HG02852 (cell line): ENCODE results near the gene IQCC.

ENCODE experiments used
- ATAC-seq: cut with Tn5 transposase; IDR thresholded peaks from one replicate; pipeline ENCODE4 v1.9.1; 2021; ENCODE audit warnings: mild to moderate bottlenecking, moderate library complexity; ENCODE audit not compliant: unreplicated experiment

IQCC gene

DNA sequence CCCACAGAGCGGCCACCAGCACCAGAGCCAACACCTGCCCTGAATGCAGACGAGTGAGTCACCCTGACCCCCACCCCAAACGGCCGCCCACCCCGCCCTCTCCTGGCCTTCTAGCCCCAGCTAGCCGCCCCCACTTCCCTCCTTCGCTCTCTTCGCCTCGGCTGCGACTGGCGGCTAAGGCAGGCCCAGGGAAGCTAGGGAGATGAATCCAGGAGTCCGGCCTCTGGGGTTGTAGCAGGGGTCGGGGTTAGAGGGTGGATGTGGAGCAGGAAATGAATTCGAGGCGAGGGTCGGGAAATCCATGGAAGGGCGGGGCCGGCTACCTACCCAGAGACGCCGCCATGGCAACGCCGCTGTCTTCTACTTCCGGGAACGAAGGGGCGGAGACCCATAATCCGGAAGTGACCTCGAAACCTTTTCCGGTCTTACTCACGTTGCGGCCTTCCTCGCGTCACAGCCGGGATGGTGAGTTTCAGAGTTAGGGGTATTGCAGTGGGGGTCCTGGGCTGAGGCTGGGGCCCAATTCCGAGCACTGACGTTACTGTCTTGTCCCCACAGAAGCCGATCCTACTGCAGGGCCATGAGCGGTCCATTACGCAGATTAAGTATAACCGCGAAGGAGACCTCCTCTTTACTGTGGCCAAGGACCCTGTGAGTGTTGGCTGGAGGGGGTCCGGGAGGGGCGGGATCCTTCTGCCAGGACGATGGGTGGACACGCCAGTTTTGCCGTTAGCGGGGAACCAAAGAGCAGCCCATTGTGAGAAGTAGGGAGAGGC is 16.7 kb downstream of the IQCC start, which contains the start of the genes EIF3I and TMEM234:
Gene EIF3I (plus strand): TSS at position 428 of the 776 bp plus-strand sequence. CDS start 35 bp downstream, at position 463.
Gene TMEM234 (minus strand): TSS at position 374 of the 776 bp plus-strand sequence. CDS start 31 bp downstream, at position 343.
- peak; percentile 92 for ATAC-seq

DNA sequence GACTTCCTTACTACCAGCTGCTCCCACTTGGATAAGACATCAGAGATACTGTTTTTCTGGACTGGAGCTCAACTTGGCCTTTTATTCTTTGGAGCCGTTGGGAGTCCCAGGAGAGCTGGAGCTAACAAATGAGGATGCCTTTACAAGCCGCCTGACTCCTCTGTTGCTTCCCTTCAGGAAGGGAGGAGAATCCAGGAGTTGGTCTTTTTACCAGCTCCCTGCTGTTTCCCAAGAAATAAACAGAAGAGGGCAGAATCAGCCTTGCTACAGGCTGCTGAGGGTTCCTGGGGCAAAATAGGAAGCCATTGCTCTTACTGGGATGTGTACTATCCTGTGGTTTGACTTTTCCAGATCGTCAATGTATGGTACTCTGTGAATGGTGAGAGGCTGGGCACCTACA is 18.2 kb downstream of the IQCC start:
- no peak for ATAC-seq

DNA sequence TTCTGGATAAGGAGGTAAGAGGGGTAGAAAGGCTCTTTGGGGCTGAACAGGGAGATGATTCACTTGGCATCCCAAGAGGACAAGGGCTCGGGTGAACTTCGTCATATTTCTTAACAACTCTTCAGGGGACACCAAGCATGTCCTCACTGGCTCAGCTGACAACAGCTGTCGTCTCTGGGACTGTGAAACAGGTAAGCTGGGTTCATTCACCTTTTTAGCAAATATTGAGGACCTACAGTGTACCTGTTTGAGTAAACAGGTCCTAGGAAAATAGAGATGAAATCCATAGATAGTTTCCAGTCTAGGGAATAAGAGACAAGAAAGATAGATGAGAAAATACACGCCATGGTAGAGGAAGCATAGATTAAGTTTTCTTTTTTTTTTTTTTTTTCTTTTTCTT is 18.8 kb downstream of the IQCC start:
- no peak for ATAC-seq

DNA sequence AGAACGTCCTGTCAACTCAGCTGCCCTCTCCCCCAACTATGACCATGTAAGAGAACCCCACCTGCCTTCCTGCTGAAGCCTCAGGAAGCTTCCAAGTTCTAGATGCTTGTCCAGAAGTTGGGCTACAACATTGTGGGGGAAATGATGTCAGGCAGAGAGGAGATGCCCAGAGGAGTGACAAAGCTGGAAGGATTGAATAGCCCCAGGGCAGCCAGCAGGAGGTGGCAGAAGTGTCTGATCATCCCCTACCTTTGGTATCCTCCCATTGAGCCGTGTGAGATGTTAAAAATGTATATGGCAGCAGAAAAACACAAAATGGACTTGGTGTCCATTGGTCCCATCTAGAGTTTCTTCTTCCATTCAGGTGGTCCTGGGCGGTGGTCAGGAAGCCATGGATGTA is 23.3 kb downstream of the IQCC start:
- no peak for ATAC-seq

DNA sequence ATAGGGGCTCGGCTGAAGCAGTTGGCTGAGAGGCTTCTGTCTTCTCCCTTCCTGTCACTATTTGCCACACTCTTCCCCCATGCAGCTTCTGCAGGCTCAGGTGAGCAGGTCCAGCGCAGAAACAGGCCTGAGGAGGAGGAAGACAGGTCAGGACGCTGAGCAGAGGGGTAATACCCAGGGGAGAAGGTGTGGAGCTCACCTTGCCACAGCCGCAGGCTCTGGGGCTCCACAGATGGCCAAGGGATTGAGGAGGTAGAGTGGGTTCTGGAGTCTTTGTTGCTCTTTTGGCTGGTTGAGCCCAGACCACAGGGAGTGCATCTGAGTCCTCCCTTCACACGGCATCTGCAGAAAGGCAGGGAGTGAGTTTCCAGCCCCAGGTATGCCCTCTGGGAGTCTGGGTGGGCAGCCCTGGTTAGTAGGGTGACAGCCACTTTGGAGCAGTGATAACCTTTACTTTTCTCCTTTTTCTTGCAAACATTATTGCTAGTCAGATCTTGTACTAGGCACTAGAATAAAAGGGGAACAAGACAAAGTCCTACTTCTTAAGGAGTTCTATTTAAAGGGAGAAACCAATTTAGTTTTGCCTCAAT is 26.5 kb downstream of the IQCC start:
- no peak for ATAC-seq

DNA sequence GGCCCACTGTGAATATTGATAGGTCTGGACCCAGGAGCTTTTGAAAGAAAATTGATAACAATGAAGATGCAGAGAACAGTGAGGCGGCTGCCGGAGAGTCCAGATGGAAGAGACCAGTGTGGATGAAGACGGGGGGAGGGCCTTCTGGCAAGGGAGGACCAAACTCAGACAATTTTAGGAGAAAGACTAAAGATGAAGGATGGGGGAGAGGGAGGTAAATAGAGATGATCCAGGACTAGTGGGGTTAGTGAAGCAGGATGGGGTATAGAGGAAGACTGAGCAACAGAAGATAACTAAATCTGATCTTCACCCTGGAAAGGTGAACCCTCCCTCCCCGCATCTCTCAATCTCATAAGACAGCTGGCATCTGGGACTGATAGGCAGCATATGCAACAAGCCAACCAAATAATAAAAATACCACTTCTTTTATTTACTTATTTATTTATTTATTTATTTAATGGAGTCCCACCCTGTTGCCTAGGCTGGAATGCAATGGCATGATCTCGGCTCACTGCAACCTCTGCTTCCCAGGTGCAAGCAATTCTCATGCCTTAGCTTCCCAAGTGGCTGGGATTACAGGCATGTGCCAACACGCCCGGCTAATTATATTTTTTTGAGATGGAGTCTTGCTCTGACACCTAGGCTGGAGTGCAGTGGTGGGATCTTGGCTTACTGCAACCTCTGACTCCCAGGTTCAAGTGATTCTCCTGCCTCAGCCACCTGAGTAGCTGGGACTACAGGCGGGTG is 27.3 kb downstream of the IQCC start:
- ATAC-seq, result no peak

DNA sequence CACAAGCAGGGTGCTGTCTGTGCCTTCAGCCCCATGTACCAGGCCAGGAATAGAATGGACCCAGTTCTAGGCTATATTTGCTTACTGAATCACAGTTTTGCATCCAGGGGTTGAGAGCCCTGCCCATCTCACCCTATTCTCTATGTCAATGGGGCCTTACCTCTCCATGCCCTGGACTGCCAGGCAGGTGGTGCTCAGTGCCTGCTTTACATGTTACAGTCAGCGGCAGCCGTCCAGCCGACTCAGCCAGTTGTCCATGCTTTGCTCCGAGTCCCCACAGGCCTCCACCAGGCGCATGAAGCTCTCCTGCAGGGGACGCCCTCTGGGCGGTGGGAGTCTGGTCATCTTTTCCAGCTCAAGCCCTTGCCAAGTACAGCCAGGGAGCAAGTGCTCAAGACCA is 29.3 kb downstream of the IQCC start:
- no peak for ATAC-seq

DNA sequence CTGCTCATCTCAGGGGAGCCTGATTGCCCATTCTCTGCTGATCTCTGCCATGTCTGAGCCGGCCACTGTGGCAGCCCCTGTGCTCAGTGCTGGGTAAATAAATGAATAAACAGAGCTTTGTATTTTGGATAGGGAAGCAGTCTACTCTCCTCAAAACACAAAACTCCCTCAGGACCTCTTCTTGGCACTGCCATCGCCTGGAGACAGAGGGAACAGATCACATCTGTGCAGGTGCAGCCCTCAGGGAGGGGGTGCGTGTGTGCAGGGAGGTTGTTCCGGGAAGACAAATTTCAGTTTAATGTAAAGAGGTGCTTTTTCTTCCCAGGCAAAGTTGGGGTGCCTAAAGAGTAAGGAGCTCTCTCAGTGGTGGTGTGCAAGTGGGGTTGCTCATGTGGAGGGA is 33.9 kb downstream of the IQCC start:
- ATAC-seq, result no peak

DNA sequence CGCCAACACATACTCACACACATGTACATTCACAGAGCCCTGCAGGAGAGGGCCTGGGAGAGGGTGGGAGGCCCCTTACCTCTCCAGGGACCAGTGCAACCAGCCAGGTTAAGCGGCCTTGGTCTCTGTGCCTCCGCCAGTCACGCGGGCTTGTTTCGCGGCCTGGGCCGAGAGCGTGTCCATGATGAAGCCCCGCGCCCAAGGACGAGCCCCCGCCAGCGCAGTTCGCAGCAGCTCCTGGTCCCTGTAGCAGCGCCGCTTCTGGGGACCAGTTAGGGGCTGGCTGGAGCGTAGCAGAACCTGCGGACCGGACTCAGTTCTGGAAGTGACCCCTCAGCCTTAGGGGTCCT is 34.3 kb downstream of the IQCC start:
- no peak for ATAC-seq

DNA sequence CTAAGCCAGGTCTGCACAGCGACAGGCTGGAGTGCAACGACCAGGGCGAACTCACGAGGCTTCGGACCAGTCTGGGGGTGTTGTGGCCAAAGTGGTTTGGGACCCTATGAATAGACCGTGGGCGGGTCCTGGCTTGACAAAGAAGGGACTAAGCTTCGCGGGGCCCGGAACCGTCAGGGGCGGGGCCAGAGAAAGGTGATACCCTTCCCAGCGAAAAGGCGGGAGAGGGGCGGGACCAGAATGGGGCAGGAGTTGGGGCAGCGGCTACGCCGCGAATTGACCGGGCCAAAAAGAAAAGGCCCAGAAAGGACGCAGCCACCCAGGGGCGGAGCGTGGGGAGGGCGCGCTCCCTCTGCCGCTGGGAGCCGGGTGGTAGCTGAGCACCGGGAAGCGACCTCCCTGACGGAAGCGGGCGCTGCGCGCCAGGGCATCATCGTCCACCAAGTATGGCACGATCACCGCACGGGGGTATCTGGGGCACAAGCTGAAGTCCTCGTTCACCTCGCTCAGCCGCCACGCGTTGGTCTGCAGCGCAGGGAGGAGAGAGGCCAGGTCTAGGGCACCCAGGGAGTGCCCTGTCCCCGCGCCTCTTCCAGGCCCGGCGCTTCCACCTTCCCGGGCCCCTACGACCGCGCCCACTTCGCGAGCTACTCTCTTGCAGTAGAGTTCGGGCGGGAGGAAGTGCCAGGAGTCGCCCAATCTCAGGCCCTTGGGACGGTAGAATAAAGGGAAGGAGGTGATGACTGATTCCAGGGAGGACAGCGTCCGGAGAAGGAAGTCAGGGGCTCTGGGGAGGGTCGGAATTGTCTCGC is 34.9 kb downstream of the IQCC start:
- no peak for ATAC-seq

DNA sequence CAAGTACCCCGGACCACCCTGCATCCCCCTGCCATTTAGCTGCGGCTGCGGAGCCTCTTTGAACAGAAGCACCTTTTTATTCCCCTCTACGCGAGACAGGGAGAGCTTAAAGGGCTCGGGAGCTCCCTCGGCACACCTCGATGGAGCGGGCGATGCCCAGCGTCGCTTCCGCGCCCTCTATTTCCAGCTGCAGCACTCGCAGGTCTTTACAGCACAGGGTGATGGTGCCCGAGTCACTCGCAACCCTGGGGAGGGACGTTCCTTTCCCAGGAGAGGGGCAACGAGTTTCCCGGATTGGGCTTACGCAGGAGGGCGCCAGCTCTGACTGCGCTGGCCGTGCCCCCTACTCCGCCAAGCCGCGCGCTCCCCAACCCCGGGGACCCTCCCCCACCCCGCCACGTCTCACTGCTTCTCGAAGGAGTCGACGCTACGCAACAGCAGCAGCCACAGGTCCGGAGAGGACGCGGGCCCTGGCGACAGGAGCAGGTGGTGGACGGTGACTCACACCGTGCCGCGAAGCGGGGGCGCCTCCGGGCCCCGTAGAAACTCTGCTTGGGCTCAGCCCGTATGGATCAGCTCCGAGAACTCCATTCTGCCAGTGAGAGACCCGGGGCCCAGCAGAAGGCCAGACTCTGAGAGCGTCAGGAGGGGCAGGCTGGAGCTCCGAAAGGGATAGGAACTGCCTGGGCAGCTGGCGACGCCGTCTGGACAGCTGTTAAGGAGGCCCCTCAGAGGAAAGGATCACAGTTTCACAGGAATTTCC is 35.7 kb downstream of the IQCC start:
- no peak for ATAC-seq

DNA sequence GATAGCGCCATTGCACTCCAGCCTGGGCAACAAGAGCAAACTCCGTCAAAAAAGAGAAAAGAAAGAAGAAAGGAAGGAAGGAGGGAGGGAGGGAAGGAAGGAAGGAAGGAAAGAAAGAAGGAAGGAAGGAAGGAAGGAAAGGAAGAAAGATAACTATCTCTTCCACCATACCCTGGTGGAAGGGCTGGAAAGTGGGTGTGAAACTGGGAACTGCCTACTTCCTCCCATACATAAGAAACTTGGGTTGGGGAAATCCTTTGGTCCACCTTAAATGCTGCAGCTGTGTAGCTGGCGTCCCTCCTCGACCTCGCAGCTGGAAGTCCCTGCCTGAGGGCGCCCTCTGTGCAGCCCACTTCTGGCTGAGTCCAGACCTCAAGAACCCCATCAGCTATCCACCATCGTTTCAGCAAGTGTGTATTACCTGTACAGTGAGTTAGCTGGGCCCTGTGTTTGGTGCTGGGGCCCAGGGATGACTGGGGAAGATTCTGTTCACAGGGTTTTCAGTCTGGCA is 36.9 kb downstream of the IQCC start:
- no peak for ATAC-seq

DNA sequence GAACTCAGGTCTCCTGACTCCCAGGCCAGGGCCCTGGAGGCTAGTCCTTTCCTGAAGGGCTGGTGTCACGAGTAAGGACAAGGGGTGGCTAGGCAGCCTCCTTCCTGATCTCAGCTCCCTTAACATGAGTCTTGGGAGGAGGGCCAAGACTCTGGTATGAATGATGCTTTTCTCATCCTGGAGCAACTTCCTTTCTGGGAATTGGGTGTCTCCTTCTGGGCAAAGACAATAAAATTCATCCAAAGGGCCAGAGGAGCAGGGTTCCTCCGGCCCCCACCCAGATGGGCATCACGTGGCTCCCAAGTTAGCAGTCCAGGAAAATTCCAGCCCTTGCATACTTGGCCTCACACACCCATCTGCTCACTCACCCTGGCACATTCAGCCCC is 41.4 kb downstream of the IQCC start, which contains the start of gene FAM167B:
Gene FAM167B (plus strand): TSS at position 335 of the 386 bp plus-strand sequence. CDS start 200 bp downstream, outside the sequence.
- ATAC-seq, result no peak

DNA sequence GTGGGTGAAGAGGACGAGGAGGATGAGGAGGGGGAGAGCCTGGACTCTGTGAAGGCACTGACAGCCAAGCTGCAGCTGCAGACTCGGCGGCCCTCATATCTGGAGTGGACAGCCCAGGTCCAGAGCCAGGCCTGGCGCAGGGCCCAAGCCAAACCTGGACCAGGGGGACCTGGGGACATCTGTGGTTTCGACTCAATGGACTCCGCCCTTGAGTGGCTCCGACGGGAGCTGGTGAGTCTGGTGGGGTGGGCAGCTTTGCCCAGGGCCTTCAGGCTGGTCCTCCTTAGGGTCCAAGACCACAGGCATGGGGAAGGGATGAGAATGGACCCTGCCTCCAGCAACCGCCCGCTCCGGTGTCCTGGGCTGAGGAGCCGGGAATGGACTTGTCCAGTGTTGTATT is 42.0 kb downstream of the IQCC start:
- ATAC-seq, result no peak

DNA sequence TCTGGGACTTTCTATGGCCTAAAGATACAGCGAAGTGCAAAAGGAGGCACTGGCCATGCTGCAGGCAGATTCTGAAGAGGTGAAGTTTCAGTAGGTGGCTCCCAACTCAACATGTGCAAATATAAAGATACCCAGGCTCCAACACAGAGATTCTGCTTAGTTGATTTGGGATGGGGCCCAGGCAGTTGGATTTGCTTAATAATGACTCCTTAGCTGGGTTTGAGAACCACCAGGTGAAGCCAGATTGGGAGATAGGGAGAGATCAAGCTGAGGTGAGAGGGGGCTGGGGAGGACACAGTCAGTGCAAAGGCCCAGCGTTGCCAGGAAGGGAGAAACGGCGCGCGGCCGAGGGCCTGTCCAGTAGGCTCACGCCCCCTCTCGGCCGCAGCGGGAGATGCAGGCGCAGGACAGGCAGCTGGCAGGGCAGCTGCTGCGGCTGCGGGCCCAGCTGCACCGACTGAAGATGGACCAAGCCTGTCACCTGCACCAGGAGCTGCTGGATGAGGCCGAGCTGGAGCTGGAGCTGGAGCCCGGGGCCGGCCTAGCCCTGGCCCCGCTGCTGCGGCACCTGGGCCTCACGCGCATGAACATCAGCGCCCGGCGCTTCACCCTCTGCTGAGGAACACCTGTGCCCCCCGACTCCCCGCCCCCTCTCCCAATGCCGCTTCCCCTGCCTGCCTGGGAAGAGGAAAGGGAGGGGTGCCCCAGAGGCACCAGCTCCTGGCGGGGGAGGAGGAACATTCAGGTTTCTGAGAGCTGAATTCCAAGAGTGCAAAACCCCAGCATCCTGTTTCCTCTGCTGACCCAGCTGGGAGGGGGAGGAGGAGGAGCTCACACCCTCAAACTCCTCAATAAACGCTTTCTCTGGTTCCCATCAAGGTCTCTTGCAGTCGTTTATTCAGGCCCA is 42.8 kb downstream of the IQCC start:
- peak; percentile 37 for ATAC-seq

DNA sequence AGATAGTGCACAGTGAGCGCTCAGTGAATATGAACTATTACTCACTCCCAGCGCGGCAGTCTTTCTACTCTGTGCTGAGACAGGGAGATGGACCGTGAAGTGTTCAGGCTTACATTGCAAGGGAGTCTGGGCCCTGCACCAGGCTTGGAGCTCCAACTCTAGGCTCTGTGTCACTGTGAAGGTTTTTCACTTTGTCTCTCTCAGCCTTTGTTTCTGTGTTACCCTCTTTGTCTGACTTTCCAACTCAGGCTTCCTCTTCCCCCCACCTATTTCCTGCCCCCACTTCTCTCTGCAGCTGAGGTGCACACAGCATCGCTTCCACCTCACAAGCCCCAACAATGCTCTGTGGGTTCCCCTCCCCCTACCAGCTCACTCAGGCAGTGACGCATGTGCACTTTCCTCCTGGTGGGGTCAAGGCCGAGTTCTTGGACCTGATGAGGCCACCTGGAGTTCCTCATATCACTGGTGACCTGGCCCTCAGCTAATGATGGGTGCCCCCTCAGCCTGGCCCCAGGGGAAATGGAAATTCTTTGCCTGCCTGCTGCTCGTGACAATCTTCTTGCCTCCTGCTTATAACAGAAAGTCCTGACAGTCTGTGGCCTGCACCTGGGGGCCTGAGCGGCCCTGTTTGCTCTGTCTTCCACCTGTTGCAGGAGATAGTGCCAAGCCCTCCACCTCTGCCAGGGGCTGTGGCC is 44.5 kb downstream of the IQCC start:
- peak; percentile 57 for ATAC-seq

DNA sequence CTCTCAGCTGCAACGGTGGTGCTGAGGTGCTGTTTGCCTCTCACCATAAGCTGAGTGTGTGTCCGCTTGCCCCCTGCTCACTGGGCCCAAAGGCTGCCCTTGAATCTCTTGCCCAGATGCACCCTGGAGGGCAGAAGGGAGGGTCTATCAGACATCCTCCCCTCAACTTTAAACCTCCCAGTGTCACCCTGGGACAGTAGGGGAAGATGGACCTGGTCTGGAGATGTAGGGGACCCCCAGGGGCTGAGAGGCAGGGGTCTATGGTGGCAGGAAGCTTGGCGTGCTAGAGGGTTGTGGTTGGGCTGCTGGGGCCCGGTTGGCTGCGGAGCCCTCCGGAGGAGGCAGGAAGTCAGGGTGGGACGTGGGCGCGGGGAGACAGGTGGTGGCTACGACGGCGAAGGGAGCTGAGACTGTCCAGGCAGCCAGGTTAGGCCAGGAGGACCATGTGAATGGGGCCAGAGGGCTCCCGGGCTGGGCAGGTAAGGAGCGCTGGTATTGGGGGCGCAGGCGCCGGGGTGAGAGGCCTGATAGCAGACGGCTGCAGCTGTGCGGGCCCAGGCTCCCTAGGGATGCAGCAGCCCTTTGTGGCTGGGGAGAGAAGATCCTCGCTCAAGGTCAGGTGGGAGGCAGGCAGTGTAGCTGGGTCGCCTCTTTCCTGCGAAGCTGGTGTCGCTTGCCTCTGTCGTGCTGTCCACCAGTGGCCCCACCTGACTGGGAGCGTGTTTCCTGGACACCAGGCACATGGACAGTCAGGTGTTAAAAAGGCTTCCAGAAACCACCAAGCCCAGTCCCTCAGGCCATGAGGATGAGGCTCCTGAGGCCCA is 45.6 kb downstream of the IQCC start, which contains the start of gene LCK:
Gene LCK (plus strand): TSS at position 373 of the 824 bp plus-strand sequence. CDS start 23,065 bp downstream, outside the sequence.
- no peak for ATAC-seq
